Measurements from ENCODE around the gene C4orf46. TPM values are rescaled to one million over a fixed set of nuclear protein-coding genes. Genes with fewer than 3 reads are reported as not detected.

C4orf46 gene
- total and polyA plus RNA-seq, 2 of the 4 experiments (the other 2 are of a cell fraction): 8.1 to 10.0 TPM

DNA sequence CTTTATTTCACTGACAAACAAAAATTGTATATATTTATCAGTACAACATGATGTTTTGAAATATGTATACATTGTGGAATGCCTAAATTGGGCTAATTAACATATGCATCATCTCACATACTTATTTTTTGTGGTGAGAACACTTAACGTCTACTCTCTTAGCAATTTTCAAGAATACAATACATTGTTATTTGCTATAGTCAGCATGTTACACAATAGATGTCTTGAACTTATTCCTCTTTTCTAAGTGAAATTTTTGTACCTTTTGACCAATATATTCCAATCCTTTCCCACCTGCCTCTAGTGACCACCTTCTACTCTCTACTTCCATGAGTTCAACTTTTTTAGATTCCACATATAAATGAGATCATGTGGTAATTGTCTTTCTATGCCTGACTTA, 35.1 kb downstream of the C4orf46 start:
- no peak overlapping the region for H2AK9ac ChIP-seq (replicated peaks; ENCODE audit: low read depth, low read length, poor library complexity)
- no peak overlapping the region for H2BK5ac ChIP-seq (ENCODE audit: low read depth, low read length, poor library complexity, severe bottlenecking)
- no peak overlapping the region for H4K5ac ChIP-seq (ENCODE audit: low read depth, low read length)
- intact Hi-C loops (cut with micrococcal nuclease): no loop called here
- ChIA-PET POLR2A (ENCODE audit: unreplicated experiment) (no interaction called here), CTCF (interaction anchor here (0.5 kb wide), 1 partner anchor 389 kb away, joined by 5 read pairs; no protein-coding TSS in a partner anchor)
- dilution Hi-C loops (cut with HindIII; ENCODE audit: low sequenced_read_pairs, unreplicated experiment): no loop called here
- no peak overlapping the region for H3K27ac ChIP-seq (ENCODE audit: insufficient read depth, low read length)
- no peak overlapping the region for H3K4me3 ChIP-seq (ENCODE audit: insufficient read depth, low read depth, low read length)
- no peaks in the 10 kb centered on the region for H3K79me1 ChIP-seq (ENCODE audit: low read depth in 1 of 2, low read length in 2 of 2)
- no peaks in the 10 kb centered on the region for H3K9me1 ChIP-seq (ENCODE audit: insufficient read depth, low read length)
- H2BK120ac ChIP-seq (ENCODE audit: low read depth, low read length): no peak overlapping the region
- H3K23ac ChIP-seq (ENCODE audit: low read depth, low read length): no peak overlapping the region
- H3K56ac ChIP-seq (ENCODE audit: extremely low read depth, insufficient read depth, low read length): no peak overlapping the region
- H2BK20ac ChIP-seq (ENCODE audit: low read depth, low read length): no peak overlapping the region
- no peak overlapping the region for H4K8ac ChIP-seq (ENCODE audit: low read depth in 2 of 2, low read length in 2 of 2)
- peak; percentile 67 for TF ChIP-seq MAFK (IDR thresholded peaks at IDR 0.05; ENCODE audit: low read depth, low read length)
- TF ChIP-seq, protein P1, sequence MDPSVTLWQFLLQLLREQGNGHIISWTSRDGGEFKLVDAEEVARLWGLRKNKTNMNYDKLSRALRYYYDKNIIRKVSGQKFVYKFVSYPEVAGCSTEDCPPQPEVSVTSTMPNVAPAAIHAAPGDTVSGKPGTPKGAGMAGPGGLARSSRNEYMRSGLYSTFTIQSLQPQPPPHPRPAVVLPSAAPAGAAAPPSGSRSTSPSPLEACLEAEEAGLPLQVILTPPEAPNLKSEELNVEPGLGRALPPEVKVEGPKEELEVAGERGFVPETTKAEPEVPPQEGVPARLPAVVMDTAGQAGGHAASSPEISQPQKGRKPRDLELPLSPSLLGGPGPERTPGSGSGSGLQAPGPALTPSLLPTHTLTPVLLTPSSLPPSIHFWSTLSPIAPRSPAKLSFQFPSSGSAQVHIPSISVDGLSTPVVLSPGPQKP (IDR thresholded peaks at IDR 0.05; ENCODE audit: borderline replicate concordance, low read depth, low read length): no peak
- no peaks in the 10 kb centered on the region for H4K20me1 ChIP-seq (ENCODE audit: insufficient read depth, low read length)
- no peaks in the 10 kb centered on the region for H3K9me3 ChIP-seq (ENCODE audit: control insufficient read depth, insufficient read depth, low read length)
- no peaks in the 10 kb centered on the region for H3K4me1 ChIP-seq (ENCODE audit: control insufficient read depth, insufficient read depth, low read length)
- WGBS, 2 experiments (ENCODE audit: extremely low coverage in 2 of 2, insufficient read length in 1 of 2): no CpG with 5 or more reads among the region's 1 CpG
- no peak for DNase-seq
- H3K9ac ChIP-seq (ENCODE audit: low read depth, low read length): no peak overlapping the region
- in situ Hi-C loops (cut with MboI; ENCODE audit: low sequenced_read_pairs): loop anchor here (25.0 kb wide), 1 partner anchor 649 kb away; no protein-coding TSS in a partner anchor
- no peak overlapping the region for H2AFZ ChIP-seq (replicated peaks; ENCODE audit: low read length, poor library complexity)
- H3K36me3 ChIP-seq (ENCODE audit: control insufficient read depth, insufficient read depth, low read length): no peaks in the 10 kb centered on the region
- no peak overlapping the region for H3K4me2 ChIP-seq (ENCODE audit: low read depth, low read length)
- H2AK5ac ChIP-seq (ENCODE audit: low read depth, low read length): no peak overlapping the region
- H4K91ac ChIP-seq (ENCODE audit: insufficient read depth, low read depth, low read length): no peak overlapping the region
- no peak overlapping the region for H3K4ac ChIP-seq (ENCODE audit: low read depth, low read length)
- H3K18ac ChIP-seq (ENCODE audit: low read depth, low read length): no peak overlapping the region
- no peak overlapping the region for H3K14ac ChIP-seq (replicated peaks; ENCODE audit: low read depth, low read length)
- H2BK15ac ChIP-seq (ENCODE audit: low read depth, low read length): no peak overlapping the region
- ATAC-seq (ENCODE audit: low read depth): no peak
- BruUV-seq (replicated peaks): no TSS peak
- no peaks in the 10 kb centered on the region for H3K27me3 ChIP-seq (ENCODE audit: control insufficient read depth, insufficient read depth, low read length)
